Kidney epithelial cell (primary cell): ENCODE measurements around the gene ST3GAL6. TPM values are rescaled to one million over a fixed set of nuclear protein-coding genes. Genes with fewer than 3 reads are reported as not detected.
"Not testable (repeated sequence)": the region's sequence is repeated elsewhere in the genome, so short reads cannot be mapped to it uniquely, and the experiment has no call there.

Source experiments
- DNase-seq: peaks from one replicate; pipeline ENCODE4 v3.0.0-alpha.2; 2010; ENCODE audit warnings: low read depth
- H3K27me3 ChIP-seq: 2 replicates; pipeline ENCODE4 v1.6.0; 2011; ENCODE audit warnings: low read length; ENCODE audit not compliant: control insufficient read depth, insufficient read depth
- H3K36me3 ChIP-seq: 2 replicates; pipeline ENCODE4 v1.5.1; 2011; ENCODE audit warnings: low read length; ENCODE audit not compliant: control insufficient read depth, insufficient read depth
- H3K4me3 ChIP-seq: 2 replicates; pipeline ENCODE4 v1.5.1; 2011; ENCODE audit warnings: low read depth, mild to moderate bottlenecking, control low read depth, low read length
- CTCF ChIP-seq: IDR thresholded peaks from 2 replicates; pipeline ENCODE4 v1.5.1; 2011; ENCODE audit warnings: mild to moderate bottlenecking, moderate library complexity, low read length, control low read depth, inconsistent platforms; ENCODE audit not compliant: insufficient read depth, poor library complexity, severe bottlenecking
- total RNA-seq: library from RNA; depleted of rRNA; stranded (reverse); fragments of >200 nt; gene quantifications from 2 replicates; pipeline ENCODE4 v1.2.3, GENCODE V29; 2015

Gene ST3GAL6
- total RNA-seq, 1 donor from 2014 or later: 1.2 TPM

- H3K4me3 ChIP-seq: no peak overlapping the region
- TF ChIP-seq CTCF: no peak
- DNase-seq: no peak
- H3K36me3 ChIP-seq: peaks cover 4% of the 10 kb centered on the region
- no peaks in the 10 kb centered on the region for H3K27me3 ChIP-seq
These were observed 60.7 kb downstream of the ST3GAL6 start for GRCh38 chr3:98823791-98824190.

GRCh38 chr3:98824256-98824655, 61.1 kb downstream of the ST3GAL6 start:
- Histone ChIP-seq H3K4me3 (no peak overlapping the region), H3K36me3 (peaks cover 4% of the 10 kb centered on the region), H3K27me3 (no peaks in the 10 kb centered on the region)
- DNase-seq: no peak
- TF ChIP-seq CTCF: no peak

GRCh38 chr3:98826126-98826525, 63.0 kb downstream of the ST3GAL6 start:
- no peak for DNase-seq
- Histone ChIP-seq H3K36me3 (peaks cover 4% of the 10 kb centered on the region), H3K27me3 (no peaks in the 10 kb centered on the region), H3K4me3 (no peak overlapping the region)
- no peak for TF ChIP-seq CTCF

- DNase-seq: no peak
- H3K36me3 ChIP-seq: peaks cover 4% of the 10 kb centered on the region
- H3K4me3 ChIP-seq: no peak overlapping the region
- H3K27me3 ChIP-seq: no peaks in the 10 kb centered on the region
- TF ChIP-seq CTCF: no peak
These were observed 64.2 kb downstream of the ST3GAL6 start for GRCh38 chr3:98827221-98827920.

GRCh38 chr3:98829246-98829832, 66.2 kb downstream of the ST3GAL6 start:
- no peak for TF ChIP-seq CTCF
- Histone ChIP-seq H3K4me3 (no peak overlapping the region), H3K27me3 (no peaks in the 10 kb centered on the region), H3K36me3 (peaks cover 4% of the 10 kb centered on the region)
- no peak for DNase-seq

- H3K27me3 ChIP-seq, H3K36me3 ChIP-seq, H3K4me3 ChIP-seq, DNase-seq: not testable (repeated sequence)
These were observed 67.9 kb downstream of the ST3GAL6 start for GRCh38 chr3:98831060-98831459.
